Measurements from ENCODE around the gene TGFB2.
"Not testable (repeated sequence)": the region's sequence is repeated elsewhere in the genome, so short reads cannot be mapped to it uniquely, and the experiment has no call there.

The TGFB2 gene

DNA sequence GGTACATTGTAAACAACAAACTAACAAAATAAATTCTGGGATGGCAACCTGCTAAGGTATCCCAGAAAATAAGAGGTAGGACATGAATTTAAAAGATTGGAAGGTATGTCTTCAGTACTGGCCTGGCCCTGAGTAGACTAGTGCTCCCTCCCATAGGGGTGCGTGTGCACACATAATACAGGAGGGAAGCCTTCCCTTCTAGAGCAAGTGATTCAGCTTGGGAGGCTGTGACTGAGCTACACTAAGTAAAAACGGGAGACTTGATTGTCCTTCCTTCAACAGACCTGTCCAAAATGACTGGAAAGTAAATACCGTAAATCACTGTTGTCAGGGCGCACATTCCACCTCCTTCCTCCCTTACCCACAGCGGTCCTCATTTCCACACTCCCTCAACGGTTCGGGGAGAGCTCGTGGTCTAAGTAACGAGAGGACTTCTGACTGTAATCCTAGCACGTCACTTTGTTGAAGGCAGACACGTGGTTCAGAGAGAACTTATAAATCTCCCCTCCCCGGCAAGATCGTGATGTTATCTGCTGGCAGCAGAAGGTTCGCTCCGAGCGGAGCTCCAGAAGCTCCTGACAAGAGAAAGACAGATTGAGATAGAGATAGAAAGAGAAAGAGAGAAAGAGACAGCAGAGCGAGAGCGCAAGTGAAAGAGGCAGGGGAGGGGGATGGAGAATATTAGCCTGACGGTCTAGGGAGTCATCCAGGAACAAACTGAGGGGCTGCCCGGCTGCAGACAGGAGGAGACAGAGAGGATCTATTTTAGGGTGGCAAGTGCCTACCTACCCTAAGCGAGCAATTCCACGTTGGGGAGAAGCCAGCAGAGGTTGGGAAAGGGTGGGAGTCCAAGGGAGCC is at the start of gene TGFB2:
TGFB2 (plus strand) TSS at position 523 of the 859 bp plus-strand sequence. CDS start 1,366 bp downstream, outside the sequence.
- peak; percentile 58 for DNase-seq (ENCODE audit: low spot score)

DNA sequence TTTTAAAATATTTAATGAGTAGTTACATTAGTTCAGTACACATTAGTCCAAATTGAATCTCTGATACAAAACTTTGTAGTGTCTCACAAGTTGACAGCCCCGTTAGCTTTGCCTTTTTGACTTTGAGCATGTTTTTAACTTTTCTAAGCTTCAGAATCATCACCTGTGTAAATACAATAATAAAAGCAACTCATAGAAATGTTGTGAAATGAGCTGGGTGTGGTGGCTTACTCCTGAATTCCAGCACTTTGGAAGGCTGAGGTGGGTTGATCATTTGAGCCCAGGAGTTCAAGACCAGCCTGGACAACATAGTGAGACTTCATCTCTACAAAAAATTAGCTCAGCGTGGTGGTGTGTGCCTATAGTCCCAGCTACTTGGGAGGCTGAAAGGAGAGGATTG is 49.0 kb upstream of the TGFB2 start:
- DNase-seq (ENCODE audit: low spot score), result no peak

DNA sequence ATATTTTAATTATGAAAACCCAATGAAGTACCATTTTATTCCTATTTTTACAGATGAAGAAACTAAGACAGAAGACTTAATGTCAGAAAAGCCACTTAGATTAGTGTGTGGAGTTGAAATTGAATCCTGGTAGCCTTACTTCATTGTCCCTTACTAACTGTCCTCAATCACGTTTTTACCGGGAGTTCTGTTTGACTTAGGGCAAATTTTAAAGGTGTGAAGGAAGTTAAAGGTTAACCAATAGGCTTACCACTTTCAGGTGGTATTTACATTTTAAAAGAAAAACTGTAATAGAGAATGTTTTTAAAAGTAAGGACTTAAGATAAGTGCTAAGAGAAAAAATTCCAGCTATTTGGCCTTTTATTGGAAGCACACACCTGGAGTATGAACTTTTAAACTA is 47.7 kb upstream of the TGFB2 start:
- no peak for DNase-seq (ENCODE audit: low spot score)

DNA sequence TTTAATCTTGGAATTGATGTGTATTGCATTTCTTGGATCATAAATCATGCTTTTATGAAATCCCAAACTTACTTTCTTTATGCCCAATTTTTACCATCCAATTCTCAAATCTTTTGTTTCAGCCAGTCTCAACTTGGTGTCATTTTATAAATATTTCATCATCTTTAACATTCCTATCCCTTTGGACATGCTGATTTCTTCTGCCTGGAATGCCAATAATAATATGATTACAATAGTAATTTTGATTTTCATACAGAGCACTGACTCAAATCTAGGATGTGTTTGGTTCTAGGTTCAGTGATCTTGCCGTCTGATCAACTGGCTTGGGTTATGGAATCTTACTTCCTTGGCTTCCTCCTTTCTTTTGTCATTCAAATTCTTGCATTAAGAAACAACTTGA is 47.3 kb upstream of the TGFB2 start:
- no peak for DNase-seq (ENCODE audit: low spot score)

DNA sequence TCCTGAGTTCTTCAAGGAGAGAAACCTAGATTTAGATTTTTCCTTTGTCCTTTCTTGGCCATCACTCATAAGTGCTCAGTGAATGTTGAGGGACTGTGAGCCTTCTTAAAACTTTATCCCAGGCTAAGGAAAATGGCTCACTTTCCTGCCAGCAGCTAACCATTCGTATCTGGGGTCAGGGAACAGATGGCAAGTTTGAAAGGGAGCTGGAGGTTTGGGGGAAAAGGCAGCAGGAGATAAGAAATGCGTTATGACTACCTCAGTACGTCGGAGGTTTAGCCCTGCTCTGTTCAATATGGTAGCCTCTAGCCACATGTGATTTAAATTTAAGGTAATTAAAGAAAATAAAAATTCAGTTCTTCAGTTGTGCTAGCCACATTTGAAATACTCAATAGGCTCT is 46.7 kb upstream of the TGFB2 start:
- DNase-seq (ENCODE audit: low spot score), result no peak

DNA sequence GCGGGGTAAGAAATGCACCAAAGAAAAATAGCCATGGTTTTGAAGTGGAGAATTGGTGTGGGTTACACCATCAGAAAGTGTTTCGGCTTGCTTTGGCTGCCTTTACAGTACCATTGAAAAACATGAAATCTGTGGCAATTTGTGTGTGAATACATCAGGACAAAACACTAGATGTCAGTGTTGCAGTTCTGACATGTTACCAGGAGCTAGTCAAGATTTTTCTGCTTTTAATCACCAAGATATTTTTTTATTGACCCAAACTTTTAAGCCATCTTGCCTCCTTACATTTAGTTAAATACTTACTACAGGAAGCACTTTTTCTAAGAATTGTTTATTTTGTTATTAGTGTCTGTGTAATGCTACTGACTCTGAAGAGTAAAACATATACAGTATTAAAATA is 45.7 kb upstream of the TGFB2 start:
- DNase-seq (ENCODE audit: low spot score), result peak; percentile 11

DNA sequence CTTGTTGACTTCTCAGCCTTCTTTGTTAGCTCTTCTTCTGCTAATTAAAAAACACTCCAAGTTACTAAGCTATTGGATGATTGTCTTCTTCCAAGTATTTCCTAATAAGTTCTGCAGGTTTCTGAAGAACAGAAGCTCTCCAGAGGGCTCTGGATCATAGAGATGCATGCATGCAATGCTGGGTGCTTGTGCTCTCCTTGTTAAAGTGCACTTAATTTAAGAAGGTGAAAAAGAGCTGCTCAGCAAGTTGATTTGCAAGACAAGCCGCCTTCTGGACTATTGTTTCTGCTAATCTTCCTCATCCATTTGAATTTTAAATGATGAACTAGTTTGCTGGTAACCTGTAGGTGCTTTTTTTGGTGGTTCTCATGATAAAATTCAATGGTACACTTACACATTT is 43.9 kb upstream of the TGFB2 start:
- DNase-seq (ENCODE audit: low spot score), result no peak

DNA sequence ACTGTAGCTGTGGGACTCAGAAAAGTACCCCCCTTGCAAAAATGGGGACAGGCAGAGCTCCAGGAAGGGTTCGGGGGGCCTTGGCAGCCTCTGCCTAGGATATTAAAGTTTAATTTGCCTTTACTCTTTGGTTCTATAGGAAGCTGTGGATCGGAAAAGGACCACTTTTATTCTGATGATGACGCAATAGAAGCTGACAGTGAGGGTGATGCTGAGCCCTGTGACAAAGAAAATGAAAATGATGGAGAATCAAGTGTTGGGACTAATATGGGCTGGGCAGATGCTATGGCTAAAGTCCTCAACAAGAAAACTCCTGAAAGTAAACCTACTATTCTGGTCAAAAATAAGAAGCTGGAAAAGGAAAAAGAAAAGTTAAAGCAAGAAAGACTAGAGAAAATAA is 43.0 kb upstream of the TGFB2 start:
- DNase-seq (ENCODE audit: low spot score), result no peak

DNA sequence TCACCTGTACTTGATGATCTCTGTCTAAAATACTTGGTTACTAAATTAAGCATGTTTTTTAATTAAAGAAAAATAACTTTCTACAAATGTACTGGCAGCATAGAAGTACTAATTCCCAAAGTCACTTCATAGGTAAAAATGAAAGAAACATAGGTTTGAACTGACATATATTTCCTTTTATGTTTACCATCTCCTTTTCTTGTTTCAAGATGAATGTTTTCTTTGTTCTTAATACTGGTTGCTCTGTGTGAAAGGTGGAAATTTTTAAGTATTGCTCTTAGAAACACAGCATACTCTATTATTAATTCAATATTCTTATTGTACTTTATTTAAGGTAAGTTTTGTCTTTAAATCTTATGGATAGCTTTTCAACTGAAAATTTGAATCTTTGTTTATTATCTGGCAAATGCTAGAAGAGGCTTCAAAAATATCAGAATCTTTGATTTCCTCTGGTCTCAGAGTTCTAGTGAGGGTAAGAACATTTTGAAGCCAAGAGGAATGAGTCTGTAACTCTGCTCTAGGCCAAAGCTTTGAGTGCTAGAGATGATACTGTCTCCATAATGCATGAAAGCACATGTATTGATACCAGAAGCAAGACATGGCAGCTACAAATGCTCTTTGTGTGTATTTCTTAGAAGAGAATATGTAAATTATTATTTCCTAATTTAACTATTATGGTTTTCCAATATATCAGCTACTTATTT is 41.8 kb upstream of the TGFB2 start:
- DNase-seq (ENCODE audit: low spot score), result no peak

DNA sequence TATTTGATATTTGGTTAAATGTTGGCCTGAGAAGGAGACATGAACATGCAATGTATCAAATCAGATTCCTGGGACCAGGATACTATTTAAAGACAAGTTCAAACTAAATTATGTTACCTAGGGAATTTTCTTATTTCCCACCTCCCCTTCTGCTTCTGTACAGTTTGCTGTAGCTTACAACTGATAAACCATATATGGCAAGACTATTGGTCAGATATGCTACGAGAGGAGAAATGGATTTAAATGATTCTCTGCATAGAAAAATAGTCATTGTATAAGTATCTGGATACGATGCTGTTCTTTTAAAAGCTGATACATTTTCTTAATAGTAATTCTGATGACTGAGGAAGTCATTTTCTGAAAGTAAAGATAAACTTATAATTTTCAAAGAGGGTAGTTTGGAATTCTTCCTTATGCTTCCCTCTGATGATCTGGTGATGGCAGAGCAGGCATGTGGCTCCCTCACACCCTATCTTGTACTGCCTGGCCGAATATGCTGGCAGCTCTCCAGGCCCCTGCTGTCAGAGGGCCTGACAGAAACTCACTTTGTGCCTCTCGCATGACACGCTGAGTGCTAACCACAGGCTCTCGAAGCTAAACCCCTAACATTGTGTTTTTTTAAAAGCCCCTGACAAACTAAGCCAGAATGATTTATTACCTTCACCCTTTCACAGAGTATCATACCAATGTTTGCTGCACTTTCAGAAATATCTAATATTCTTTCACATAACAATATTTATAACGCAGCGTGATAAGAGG is 40.7 kb upstream of the TGFB2 start:
- DNase-seq (ENCODE audit: low spot score), result no peak

DNA sequence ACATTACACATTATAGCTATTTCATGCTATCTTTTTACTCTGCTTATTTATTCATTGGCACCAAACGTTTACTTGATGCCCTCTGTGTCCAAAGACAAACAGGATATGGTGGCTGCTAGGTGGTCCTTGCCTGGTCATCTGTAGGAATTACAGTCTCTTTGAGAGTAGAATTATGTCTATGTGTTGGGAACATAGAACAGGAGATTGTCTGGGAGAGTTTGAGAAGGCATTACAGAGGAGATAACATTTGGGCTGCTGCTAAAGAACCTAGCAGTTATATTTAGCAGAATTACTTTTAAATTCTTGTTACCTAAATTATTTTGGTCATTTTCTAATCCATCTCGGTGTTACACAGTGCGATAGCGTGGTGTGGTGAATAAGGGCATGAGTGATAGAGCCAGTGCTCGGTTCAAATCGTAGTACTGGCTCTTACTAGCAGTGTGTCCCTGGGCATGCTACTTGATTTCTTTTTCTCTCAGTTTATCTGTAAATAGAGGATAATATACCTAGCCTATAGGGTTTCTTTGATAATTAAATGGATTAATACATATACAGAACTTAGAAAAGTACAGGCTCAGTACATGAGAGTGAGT is 39.6 kb upstream of the TGFB2 start:
- DNase-seq (ENCODE audit: low spot score), result no peak

DNA sequence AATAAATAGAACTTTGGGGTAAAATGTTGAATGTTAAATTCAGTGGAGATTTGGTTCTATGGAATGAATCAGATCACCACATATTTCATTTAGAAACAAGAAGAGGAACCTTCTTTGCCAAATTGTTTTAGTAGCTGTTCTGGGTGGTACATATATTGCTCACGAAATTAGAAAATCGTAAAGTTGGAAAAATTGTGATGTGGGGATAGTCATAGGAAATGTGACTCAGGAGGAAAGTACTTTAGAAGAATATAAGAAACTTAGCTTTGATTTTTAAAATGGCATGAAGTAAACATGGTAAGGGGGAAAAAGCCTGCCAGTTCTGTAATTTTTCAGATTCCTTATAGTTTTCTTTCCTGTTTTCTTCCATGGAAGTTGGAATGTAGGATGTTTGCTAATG is 32.6 kb upstream of the TGFB2 start:
- peak; percentile 16 for DNase-seq (ENCODE audit: low spot score)

DNA sequence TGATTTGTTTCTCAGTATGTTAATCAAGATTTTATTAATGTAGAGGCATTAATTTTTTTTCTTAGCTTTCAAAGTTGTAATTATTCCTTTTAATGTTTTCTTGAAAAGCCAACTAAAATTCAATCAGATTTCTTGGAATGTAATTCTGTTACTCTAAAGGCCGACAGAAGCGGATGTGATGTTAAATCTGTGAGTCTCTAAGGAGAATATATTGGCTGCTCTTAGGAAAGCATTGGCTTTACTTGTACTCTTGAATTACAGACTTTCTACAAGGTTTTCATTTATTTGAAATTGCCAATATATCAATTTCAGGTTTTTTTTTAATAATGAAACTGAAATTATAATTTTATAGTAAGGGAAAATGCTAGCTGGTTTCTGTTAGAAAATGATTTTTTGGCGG is 30.8 kb upstream of the TGFB2 start:
- no peak for DNase-seq (ENCODE audit: low spot score)

DNA sequence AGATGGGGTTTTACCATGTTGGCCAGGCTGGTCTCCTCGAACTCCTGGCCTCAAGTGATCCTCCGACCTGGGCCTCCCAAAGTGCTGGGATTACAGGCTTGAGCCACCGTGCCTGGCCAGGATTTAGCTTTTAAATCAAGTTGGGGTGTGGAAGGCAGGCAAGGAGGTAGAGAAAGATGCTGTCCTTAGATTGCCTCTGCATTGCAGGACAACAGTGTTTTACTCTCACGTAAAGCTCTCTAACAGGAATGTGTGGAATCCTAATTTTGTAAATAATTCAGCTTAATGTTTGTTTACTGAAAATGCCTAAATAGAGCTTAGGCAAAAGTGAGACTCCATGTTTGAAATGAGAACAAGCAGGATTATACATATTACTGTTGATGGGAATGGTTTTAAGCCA is 29.5 kb upstream of the TGFB2 start:
- no peak for DNase-seq (ENCODE audit: low spot score)

DNA sequence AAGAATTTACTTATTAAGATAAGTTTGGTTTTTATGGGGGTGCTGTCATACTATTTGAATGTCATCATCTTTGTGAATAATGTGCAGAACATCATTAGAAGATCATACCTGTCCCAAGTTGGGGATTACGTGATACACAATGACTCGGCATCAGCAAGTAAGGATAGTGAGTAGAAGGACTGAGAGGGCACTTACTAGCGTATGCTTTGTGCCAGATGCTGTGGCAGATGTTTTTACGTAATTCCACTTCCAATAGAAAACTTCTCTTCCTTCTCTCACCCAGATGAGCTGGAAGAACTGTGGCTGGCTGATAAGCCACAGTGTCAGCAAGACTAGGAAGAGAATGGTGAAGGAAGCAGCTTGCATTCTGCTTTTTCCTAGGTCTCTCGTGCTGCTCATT is 28.1 kb upstream of the TGFB2 start:
- no peak for DNase-seq (ENCODE audit: low spot score)

DNA sequence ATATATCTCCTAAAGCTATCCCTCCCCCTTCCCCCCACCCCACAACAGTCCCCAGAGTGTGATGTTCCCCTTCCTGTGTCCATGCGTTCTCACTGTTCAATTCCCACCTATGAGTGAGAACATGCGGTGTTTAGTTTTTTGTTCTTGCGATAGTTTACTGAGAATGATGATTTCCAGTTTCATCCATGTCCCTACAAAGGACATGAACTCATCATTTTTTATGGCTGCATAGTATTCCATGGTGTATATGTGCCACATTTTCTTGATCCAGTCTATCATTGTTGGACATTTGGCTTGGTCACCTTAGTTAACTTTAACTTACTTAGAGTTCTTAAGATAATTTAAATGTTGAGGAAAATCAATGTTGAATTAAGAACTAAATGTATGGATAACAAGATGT is 25.0 kb upstream of the TGFB2 start:
- DNase-seq (ENCODE audit: low spot score), result not testable (repeated sequence)

DNA sequence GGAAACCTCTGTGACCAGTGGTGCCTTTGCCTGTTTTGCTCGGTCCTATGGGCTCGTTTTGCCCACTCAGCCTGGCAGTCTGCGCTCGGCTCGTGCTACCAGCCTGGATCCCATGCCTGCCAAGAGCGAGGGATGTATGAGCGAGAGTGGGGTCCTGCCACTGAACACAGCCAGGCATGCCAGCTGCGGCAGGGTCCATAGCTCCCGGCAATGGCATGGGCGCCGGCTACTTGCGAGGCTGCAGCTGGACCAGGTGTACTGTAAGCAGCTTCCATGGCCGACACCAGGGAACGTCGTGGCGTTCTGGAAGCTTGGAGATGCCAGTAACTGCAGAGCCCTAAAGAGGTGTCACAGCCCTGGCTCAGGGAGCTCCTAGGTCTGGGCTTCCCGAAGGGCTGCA is 22.4 kb upstream of the TGFB2 start:
- DNase-seq (ENCODE audit: low spot score), result no peak

DNA sequence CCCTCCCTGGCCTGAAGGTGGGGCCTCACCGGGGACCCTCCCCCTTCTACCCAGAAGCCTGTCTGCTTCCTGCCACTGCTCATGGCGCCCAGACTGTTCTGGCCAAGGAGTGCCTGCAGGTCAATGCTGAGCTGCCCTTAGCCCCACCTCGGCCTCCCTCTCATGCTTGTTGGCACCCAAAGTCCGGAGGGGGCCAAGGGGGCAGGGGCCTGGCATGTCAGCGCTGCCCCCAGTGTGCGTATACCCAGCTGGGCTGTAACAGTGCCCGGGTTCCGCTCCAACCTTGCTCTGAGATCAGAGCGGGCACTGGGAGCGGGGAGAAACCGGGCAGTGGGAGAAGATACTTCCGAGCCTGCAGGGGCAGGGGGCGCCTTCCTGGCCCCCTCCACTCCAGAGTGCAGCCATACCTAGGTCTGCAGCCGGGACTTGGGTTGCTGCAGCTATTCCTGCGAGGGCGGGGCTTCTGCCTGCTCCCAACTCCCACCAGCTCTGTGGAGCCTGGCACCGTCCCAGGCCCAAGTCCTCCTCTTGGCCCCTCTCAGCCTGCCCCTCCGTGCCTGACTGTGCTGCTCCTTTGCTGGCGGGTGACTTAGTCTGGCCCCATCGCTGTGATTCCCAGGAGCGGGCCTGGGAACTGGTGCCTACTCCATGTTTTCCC is 21.4 kb upstream of the TGFB2 start:
- no peak for DNase-seq (ENCODE audit: low spot score)

DNA sequence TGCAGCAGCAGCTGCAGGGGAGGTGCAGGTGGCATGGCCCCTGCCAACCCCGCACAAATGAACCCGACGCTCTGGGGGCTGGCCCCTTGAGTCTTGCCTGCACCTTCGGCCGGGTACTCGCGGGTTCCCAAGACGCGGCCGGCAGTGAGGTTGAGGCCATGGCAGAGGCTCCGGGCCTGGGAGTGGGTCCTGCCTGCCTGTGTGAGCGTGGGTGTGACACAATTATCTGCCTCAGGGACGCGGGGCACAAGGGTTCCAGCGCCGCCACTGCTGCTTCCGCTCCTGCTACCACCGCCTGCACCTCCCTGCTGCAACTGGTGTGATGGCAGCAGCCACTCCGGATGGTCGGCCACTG is 20.9 kb upstream of the TGFB2 start:
- DNase-seq (ENCODE audit: low spot score), result no peak

DNA sequence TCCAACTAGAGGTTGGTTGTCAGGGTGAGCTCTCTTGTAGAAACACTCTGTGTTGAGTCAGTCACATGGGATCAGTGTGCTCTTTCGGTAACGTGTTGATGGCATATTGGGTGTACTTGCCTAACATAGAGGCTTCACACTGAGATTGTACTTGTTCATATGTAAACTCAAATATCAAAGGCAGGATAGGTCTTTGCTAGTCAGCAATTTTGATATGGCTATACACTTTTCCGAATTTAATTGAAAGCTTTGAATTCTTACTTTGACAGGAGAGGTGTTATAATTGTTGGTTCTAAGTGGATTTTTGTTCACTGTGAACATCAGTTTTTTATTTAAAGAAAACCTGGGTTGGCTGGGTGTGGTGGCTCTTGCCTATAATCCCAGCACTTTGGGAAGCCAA is 16.4 kb upstream of the TGFB2 start:
- no peak for DNase-seq (ENCODE audit: low spot score)

DNA sequence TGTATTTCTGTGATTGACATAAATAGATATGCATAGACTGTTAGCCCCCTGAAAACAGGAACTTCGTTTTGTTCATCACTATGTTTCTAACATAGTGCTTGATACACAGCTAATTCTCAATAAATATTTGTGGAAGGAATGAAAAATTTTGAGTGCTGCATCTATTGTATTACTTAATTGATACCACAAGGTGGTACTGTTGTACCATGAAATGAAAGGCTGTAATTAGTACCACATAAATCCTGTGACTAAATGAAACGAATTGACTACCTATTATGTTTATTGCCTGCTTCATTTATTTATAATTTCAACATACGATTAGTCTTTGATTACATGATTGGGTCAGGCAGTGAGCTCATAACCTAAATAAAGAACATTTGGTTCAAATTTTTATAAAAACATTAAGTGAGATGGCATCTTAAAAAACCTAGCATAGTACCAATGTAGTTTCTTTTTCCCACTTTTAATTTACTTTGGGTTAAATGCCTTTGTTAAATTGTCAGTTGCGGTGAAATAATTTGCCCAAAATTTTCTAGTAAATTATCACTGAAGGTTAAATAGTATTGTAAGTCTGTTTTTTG is 15.0 kb upstream of the TGFB2 start:
- DNase-seq (ENCODE audit: low spot score), result peak; percentile 35

DNA sequence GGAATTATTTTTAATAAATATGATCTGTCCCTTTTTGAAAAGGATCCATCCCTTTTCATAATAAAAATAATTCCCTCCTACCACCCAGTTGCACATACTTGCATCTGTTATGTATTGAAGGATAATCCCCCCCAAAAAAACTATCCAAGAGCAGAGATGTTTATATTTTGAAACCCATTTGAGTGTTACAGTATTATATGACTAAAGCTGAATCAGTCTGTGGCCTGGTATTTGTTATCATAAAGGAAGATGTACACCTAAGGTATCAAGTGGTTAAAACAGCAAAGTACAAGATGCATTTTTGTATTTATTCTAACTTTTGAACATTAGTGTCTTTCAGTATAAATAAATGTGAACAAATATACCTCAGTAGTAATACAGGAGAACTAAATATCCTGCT is 12.7 kb upstream of the TGFB2 start:
- DNase-seq (ENCODE audit: low spot score), result no peak

Data from hepatic stellate cell (primary cell).